ENCODE results near the gene TMUB1.

The TMUB1 gene

DNA sequence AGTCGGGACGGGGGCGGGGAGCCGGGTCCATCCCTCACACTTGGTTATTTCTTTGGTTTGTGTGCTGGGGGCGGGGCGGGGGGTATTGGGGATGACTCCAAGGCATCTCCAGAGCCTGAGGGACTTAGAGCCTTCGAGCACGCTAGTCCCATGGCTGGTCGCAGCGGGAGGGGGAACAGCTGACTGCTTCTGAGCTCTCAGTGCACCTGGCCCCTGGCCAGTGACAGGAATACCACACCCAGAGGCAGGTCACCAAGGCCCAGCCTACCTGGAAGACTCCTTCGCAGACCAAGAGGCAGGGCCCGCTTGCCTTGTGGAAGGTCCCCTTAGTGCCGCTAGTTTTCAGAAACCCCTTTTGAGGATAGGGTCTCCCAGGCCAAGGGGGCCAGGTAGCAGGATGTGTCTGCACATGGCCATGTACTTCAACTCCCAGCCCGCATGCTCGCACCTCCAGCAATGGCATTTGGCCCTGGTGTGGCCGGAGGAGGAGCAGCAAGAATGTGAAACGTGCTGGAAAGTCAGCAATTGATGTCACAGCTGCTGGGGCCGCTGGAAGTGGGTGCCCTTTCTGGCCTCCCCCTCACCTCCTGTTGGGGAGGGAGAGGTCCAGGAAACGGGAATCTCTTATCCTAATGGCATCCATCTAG is 43.3 kb upstream of the TMUB1 start:
- no peaks in the 10 kb centered on the region for H3K4me1 ChIP-seq (ENCODE audit: control insufficient read depth, insufficient read depth, low read length, unreplicated experiment)
- H3K36me3 ChIP-seq (ENCODE audit: insufficient read depth, low read length): 0 out of 2 replicates have a peak, but pooled peaks cover 5% of the 10 kb centered on the region
- H3K27ac ChIP-seq (ENCODE audit: low read depth, low read length): no peak overlapping the region
- no peaks in the 10 kb centered on the region for H3K79me2 ChIP-seq (ENCODE audit: control insufficient read depth, insufficient read depth, low read length, unreplicated experiment)
- H2AFZ ChIP-seq (ENCODE audit: low read length, unreplicated experiment): no peak overlapping the region
- no peaks in the 10 kb centered on the region for H3K27me3 ChIP-seq (ENCODE audit: insufficient read depth, low read length)
- H3K4me3 ChIP-seq (ENCODE audit: low read depth, low read length): no peak overlapping the region

DNA sequence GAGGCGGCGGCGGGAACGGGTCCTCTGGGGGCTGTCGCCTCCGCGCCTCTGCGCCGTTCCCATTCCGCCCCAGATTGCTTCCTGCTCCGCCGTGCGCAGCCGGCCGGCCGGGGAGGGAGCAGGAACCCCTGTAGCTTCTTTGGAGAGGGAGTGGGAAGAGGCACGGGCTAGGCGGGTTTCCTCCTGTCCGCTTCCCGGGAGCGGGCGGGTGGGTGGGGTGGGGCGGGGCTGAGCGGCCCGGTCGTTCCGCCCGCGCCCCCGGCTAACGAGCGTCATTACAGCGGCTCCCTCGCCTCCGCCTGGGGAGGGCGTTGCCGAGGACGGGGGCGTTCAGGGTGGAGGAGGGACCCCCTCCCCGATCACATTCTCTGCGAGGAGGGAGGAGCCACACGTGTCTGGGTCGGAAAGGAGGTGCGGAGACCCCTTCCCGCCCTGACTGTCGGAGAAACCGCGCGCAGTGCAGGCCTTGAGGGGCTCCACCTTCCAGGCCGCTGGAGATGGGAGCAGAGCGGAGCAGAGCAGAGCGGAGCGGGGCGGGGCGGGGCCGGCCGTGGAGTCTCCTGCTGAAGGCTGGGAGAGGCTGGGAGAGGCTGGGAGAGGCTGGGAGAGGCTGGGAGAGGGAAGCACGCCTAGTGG is 42.7 kb upstream of the TMUB1 start:
- H3K27ac ChIP-seq (ENCODE audit: low read depth, low read length): no peak overlapping the region
- 0 out of 2 replicates have a peak, but pooled peaks cover 5% of the 10 kb centered on the region for H3K36me3 ChIP-seq (ENCODE audit: insufficient read depth, low read length)

DNA sequence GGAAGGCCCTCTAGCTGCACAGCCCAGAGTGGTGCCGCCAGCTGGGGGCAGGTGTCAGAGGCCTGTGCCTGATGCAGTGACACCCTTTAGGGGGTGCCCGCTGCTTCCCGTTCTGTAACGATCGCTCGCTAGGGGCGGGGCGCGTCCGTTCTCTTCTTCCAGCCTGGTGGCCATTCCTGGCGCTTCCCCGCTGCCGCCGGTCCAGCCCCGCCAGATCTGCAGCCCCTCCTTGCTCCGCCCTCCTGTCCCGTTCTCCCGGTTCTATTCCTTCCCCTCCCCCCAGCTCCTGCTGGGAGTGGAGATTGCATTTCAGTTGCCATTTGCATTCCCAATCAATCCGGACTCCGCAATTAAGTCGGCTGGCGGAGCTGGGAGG is 42.2 kb upstream of the TMUB1 start:
- Histone ChIP-seq H3K27ac (ENCODE audit: low read depth, low read length) (no peak overlapping the region), H3K4me1 (ENCODE audit: control insufficient read depth, insufficient read depth, low read length, unreplicated experiment) (no peaks in the 10 kb centered on the region), H3K79me2 (ENCODE audit: control insufficient read depth, insufficient read depth, low read length, unreplicated experiment) (no peaks in the 10 kb centered on the region), H3K4me3 (ENCODE audit: low read depth, low read length) (no peak overlapping the region), H3K27me3 (ENCODE audit: insufficient read depth, low read length) (no peaks in the 10 kb centered on the region), H2AFZ (ENCODE audit: low read length, unreplicated experiment) (no peak overlapping the region), H3K36me3 (ENCODE audit: insufficient read depth, low read length) (0 out of 2 replicates have a peak, but pooled peaks cover 5% of the 10 kb centered on the region)

More for the DNA sequence above, 42.7 kb upstream of the TMUB1 start:
- Histone ChIP-seq H3K79me2 (ENCODE audit: control insufficient read depth, insufficient read depth, low read length, unreplicated experiment) (no peaks in the 10 kb centered on the region), H3K27me3 (ENCODE audit: insufficient read depth, low read length) (no peaks in the 10 kb centered on the region), H3K4me3 (ENCODE audit: low read depth, low read length) (no peak overlapping the region), H3K4me1 (ENCODE audit: control insufficient read depth, insufficient read depth, low read length, unreplicated experiment) (no peaks in the 10 kb centered on the region), H2AFZ (ENCODE audit: low read length, unreplicated experiment) (no peak overlapping the region)

GRCh38 chr7:151124899-151125399 is 41.7 kb upstream of the TMUB1 start:
- Histone ChIP-seq H3K36me3 (ENCODE audit: insufficient read depth, low read length) (0 out of 2 replicates have a peak, but pooled peaks cover 5% of the 10 kb centered on the region), H3K4me1 (ENCODE audit: control insufficient read depth, insufficient read depth, low read length, unreplicated experiment) (no peaks in the 10 kb centered on the region), H3K27me3 (ENCODE audit: insufficient read depth, low read length) (no peaks in the 10 kb centered on the region), H3K79me2 (ENCODE audit: control insufficient read depth, insufficient read depth, low read length, unreplicated experiment) (no peaks in the 10 kb centered on the region), H3K4me3 (ENCODE audit: low read depth, low read length) (no peak overlapping the region), H3K27ac (ENCODE audit: low read depth, low read length) (no peak overlapping the region), H2AFZ (ENCODE audit: low read length, unreplicated experiment) (no peak overlapping the region)

GRCh38 chr7:151124481-151124880 is 41.2 kb upstream of the TMUB1 start:
- Histone ChIP-seq H3K27me3 (ENCODE audit: insufficient read depth, low read length) (no peaks in the 10 kb centered on the region), H3K79me2 (ENCODE audit: control insufficient read depth, insufficient read depth, low read length, unreplicated experiment) (no peaks in the 10 kb centered on the region), H3K27ac (ENCODE audit: low read depth, low read length) (no peak overlapping the region), H3K36me3 (ENCODE audit: insufficient read depth, low read length) (0 out of 2 replicates have a peak, but pooled peaks cover 5% of the 10 kb centered on the region), H2AFZ (ENCODE audit: low read length, unreplicated experiment) (no peak overlapping the region), H3K4me3 (ENCODE audit: low read depth, low read length) (no peak overlapping the region), H3K4me1 (ENCODE audit: control insufficient read depth, insufficient read depth, low read length, unreplicated experiment) (no peaks in the 10 kb centered on the region)

- Histone ChIP-seq H3K36me3 (ENCODE audit: insufficient read depth, low read length) (0 out of 2 replicates have a peak, but pooled peaks cover 5% of the 10 kb centered on the region), H3K4me1 (ENCODE audit: control insufficient read depth, insufficient read depth, low read length, unreplicated experiment) (no peaks in the 10 kb centered on the region), H3K79me2 (ENCODE audit: control insufficient read depth, insufficient read depth, low read length, unreplicated experiment) (no peaks in the 10 kb centered on the region), H3K27me3 (ENCODE audit: insufficient read depth, low read length) (no peaks in the 10 kb centered on the region), H2AFZ (ENCODE audit: low read length, unreplicated experiment) (no peak overlapping the region), H3K27ac (ENCODE audit: low read depth, low read length) (no peak overlapping the region), H3K4me3 (ENCODE audit: low read depth, low read length) (no peak overlapping the region)
Observed at GRCh38 chr7:151123822-151124464, 40.6 kb upstream of the TMUB1 start.

- 0 out of 2 replicates have a peak, but pooled peaks cover 5% of the 10 kb centered on the region for H3K36me3 ChIP-seq (ENCODE audit: insufficient read depth, low read length)
Observed at GRCh38 chr7:151123158-151123821, 40.0 kb upstream of the TMUB1 start.

DNA sequence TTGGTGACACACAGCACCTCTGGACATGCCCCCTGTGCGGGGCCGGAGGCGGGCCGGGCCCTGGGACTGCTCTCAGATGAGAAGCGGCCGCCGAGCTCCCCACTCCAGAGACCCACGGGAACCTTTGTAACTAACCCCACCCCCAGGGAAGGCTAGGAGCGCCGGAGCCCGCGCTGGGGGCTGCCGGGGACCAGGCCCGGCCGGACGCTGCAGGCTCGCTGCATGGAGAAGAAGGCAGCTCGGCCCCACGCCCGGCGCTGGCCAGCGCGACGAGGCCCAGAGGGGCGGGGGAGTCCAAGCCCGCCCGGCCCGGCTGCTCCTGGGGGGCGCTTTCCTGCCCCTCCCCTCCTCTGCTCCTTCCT is 39.5 kb upstream of the TMUB1 start:
- Histone ChIP-seq H3K36me3 (ENCODE audit: insufficient read depth, low read length) (0 out of 2 replicates have a peak, but pooled peaks cover 5% of the 10 kb centered on the region), H3K4me3 (ENCODE audit: low read depth, low read length) (no peak overlapping the region), H3K27ac (ENCODE audit: low read depth, low read length) (no peak overlapping the region), H3K4me1 (ENCODE audit: control insufficient read depth, insufficient read depth, low read length, unreplicated experiment) (no peaks in the 10 kb centered on the region), H2AFZ (ENCODE audit: low read length, unreplicated experiment) (no peak overlapping the region), H3K27me3 (ENCODE audit: insufficient read depth, low read length) (no peaks in the 10 kb centered on the region), H3K79me2 (ENCODE audit: control insufficient read depth, insufficient read depth, low read length, unreplicated experiment) (no peaks in the 10 kb centered on the region)

More at GRCh38 chr7:151123158-151123821, 40.0 kb upstream of the TMUB1 start:
- H3K27ac ChIP-seq (ENCODE audit: low read depth, low read length): no peak overlapping the region
- no peak overlapping the region for H3K4me3 ChIP-seq (ENCODE audit: low read depth, low read length)
- no peaks in the 10 kb centered on the region for H3K27me3 ChIP-seq (ENCODE audit: insufficient read depth, low read length)
- no peak overlapping the region for H2AFZ ChIP-seq (ENCODE audit: low read length, unreplicated experiment)
- no peaks in the 10 kb centered on the region for H3K4me1 ChIP-seq (ENCODE audit: control insufficient read depth, insufficient read depth, low read length, unreplicated experiment)
- no peaks in the 10 kb centered on the region for H3K79me2 ChIP-seq (ENCODE audit: control insufficient read depth, insufficient read depth, low read length, unreplicated experiment)

- no peak overlapping the region for H3K4me3 ChIP-seq (ENCODE audit: low read depth, low read length)
- H3K36me3 ChIP-seq (ENCODE audit: insufficient read depth, low read length): 0 out of 2 replicates have a peak, but pooled peaks cover 5% of the 10 kb centered on the region
- no peaks in the 10 kb centered on the region for H3K27me3 ChIP-seq (ENCODE audit: insufficient read depth, low read length)
- no peaks in the 10 kb centered on the region for H3K4me1 ChIP-seq (ENCODE audit: control insufficient read depth, insufficient read depth, low read length, unreplicated experiment)
- H3K27ac ChIP-seq (ENCODE audit: low read depth, low read length): no peak overlapping the region
- H3K79me2 ChIP-seq (ENCODE audit: control insufficient read depth, insufficient read depth, low read length, unreplicated experiment): no peaks in the 10 kb centered on the region
- no peak overlapping the region for H2AFZ ChIP-seq (ENCODE audit: low read length, unreplicated experiment)
Observed at GRCh38 chr7:151122276-151122675, 39.0 kb upstream of the TMUB1 start.

GRCh38 chr7:151121380-151122170 is 38.3 kb upstream of the TMUB1 start:
- H3K79me2 ChIP-seq (ENCODE audit: control insufficient read depth, insufficient read depth, low read length, unreplicated experiment): peaks cover 1% of the 10 kb centered on the region
- H3K4me1 ChIP-seq (ENCODE audit: control insufficient read depth, insufficient read depth, low read length, unreplicated experiment): no peaks in the 10 kb centered on the region
- 0 out of 2 replicates have a peak, but pooled peaks cover 5% of the 10 kb centered on the region for H3K36me3 ChIP-seq (ENCODE audit: insufficient read depth, low read length)
- no peak overlapping the region for H3K4me3 ChIP-seq (ENCODE audit: low read depth, low read length)
- H3K27me3 ChIP-seq (ENCODE audit: insufficient read depth, low read length): no peaks in the 10 kb centered on the region
- H2AFZ ChIP-seq (ENCODE audit: low read length, unreplicated experiment): no peak overlapping the region
- H3K27ac ChIP-seq (ENCODE audit: low read depth, low read length): no peak overlapping the region

All from ACC112 (cell line).